Measurements from ENCODE around the gene MTMR1.

The MTMR1 gene

GRCh38 chrX:150761176-150761818 is 68.1 kb downstream of the MTMR1 start:
- TF ChIP-seq, protein P1, sequence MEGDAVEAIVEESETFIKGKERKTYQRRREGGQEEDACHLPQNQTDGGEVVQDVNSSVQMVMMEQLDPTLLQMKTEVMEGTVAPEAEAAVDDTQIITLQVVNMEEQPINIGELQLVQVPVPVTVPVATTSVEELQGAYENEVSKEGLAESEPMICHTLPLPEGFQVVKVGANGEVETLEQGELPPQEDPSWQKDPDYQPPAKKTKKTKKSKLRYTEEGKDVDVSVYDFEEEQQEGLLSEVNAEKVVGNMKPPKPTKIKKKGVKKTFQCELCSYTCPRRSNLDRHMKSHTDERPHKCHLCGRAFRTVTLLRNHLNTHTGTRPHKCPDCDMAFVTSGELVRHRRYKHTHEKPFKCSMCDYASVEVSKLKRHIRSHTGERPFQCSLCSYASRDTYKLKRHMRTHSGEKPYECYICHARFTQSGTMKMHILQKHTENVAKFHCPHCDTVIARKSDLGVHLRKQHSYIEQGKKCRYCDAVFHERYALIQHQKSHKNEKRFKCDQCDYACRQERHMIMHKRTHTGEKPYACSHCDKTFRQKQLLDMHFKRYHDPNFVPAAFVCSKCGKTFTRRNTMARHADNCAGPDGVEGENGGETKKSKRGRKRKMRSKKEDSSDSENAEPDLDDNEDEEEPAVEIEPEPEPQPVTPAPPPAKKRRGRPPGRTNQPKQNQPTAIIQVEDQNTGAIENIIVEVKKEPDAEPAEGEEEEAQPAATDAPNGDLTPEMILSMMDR (conservative IDR thresholded peaks at IDR 0.05; ENCODE audit: low read depth, low read length) = no peak

DNA sequence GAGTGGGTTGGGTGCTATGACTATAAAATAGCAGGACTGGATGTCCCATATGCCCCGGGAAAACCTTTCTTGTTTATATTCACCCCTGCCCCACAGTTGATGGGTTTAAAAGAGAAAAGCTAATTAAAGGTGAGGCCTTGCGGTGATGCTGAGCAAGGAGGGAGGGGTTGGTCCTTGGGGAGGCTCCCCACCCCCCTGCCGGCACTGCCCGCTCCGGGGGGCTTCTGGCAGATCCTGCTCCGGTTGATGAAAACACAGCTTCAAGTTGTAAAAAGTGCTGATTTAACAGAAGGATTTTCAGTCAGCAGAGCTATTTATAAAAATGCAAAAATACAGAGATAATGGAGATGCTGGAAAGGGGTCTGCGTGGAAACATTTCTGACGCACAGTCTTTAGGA is 68.6 kb downstream of the MTMR1 start:
- TF ChIP-seq, protein P1 (conservative IDR thresholded peaks at IDR 0.05; ENCODE audit: low read depth, low read length) = no peak
- no peak for DNase-seq (ENCODE audit: low read depth)
- no peak overlapping the region for H3K4me3 ChIP-seq (ENCODE audit: low read length)

More at GRCh38 chrX:150761176-150761818, 68.1 kb downstream of the MTMR1 start:
- no peak for DNase-seq (ENCODE audit: low read depth)
- no peak overlapping the region for H3K4me3 ChIP-seq (ENCODE audit: low read length)

DNA sequence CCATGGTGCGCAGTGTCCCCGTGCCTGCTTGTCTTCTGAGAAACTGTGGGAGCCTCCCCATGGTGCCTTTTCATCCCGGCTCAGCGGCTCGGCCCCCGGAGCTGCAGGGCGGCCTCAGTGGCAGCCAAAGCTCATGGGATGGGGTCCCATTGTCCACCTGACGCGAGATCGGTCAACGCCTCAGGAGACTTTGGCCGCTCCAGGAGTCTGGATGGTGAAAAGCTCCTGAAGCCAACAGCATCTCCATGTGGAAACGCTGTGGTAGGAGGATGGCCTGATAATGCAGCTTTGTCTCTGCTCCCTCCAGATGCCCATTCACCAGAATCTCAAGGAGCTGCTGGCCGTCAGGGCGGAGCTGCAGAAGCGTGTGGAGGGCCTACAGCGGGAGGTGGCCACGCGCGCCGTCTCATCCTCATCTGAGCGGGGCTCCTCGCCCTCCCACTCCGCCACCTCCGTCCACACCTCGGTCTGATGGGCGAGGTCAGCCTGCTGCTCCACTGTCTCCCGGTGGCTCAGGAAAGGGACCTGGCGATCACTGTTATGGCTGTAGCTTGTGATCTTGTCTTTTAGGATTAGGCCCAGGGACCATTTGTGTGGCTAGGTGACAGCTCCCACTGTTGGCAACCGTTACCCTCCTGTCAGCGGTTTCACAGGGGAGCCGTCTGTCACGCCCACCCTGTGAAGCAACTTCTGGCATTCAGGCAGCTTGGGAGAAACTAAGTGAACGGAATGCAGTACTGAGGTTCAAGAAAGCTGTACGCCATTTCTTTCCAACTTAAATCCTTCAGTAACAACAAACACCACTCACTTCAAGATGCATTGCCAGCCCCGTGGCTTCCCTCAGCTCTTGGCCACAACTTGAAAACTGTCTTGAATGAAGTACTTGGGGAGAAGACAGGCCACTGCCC is 69.3 kb downstream of the MTMR1 start:
- DNase-seq (ENCODE audit: low read depth) = no peak
- H3K4me3 ChIP-seq (ENCODE audit: low read length) = no peak overlapping the region
- TF ChIP-seq, protein P1 (conservative IDR thresholded peaks at IDR 0.05; ENCODE audit: low read depth, low read length) = no peak

DNA sequence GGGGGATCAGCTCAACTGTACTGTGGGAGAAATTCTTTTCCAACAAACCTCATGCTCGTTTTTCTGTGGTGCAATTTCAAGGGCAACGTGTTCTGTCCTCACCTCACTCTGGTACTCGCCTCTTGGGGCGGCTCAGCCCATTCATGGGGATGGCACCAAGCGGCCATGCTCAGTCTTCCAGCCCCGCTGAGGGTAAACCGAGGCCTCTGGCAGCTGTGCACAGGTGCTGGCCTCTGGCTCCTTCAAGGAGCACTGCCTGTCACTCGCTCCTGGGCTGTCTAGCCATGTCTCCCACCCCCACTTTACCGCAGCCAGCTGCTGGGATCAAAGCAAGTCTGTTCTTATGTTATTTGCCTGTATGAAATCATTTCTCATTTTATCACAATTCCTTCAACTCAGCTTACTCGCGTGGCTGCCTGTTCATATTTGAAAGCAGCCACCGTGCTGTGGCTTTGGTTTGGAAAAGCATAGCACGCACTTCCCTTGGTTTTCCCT is 70.2 kb downstream of the MTMR1 start:
- TF ChIP-seq, protein P1 (conservative IDR thresholded peaks at IDR 0.05; ENCODE audit: low read depth, low read length) = no peak
- DNase-seq (ENCODE audit: low read depth) = no peak
- H3K4me3 ChIP-seq (ENCODE audit: low read length) = no peak overlapping the region

- no peak overlapping the region for H3K4me3 ChIP-seq (ENCODE audit: low read length)
- DNase-seq (ENCODE audit: low read depth) = no peak
- TF ChIP-seq, protein P1 (conservative IDR thresholded peaks at IDR 0.05; ENCODE audit: low read depth, low read length) = no peak
Measured at GRCh38 chrX:150763810-150764209, 70.6 kb downstream of the MTMR1 start.

DNA sequence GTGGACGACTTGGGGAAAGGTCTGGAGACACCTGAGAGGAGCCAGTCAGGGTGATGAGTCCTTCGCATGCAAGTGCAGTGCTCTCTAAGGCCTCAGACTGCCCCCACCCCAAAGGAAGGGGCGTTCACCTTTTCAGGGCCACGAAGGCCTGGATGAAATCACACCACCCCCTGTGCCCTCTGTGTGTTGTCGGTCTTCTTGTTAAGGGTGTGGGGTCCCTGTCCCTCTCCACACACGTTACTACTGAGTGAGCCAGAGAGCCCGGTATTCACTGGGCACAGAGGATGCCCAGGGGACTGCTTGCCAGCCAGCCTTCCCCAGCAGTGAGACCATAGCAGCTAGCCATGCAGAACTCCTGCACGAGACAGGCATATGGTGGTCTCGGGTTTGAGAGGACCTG is 72.0 kb downstream of the MTMR1 start:
- H3K4me3 ChIP-seq (ENCODE audit: low read length) = no peak overlapping the region
- TF ChIP-seq, protein P1 (conservative IDR thresholded peaks at IDR 0.05; ENCODE audit: low read depth, low read length) = no peak
- DNase-seq (ENCODE audit: low read depth) = no peak
